HG02981 (cell line): ENCODE data around the gene FIGNL2.
"Not testable (repeated sequence)": the region's sequence is repeated elsewhere in the genome, so short reads cannot be mapped to it uniquely, and the experiment has no call there.

ENCODE experiments used
- ATAC-seq: cut with Tn5 transposase; IDR thresholded peaks from one replicate; pipeline ENCODE4 v1.9.1; 2021; ENCODE audit warnings: mild to moderate bottlenecking, moderate library complexity; ENCODE audit not compliant: unreplicated experiment

FIGNL2 gene

GRCh38 chr12:51848326-51848727 lies at the start of gene FIGNL2:
Gene FIGNL2 (minus strand): TSS chr12:51848718. CDS start chr12:51822413, 26,305 bp downstream.
- no peak for ATAC-seq

- no peak for ATAC-seq
Observed at GRCh38 chr12:51897181-51897580, 48.7 kb upstream of the FIGNL2 start.

DNA sequence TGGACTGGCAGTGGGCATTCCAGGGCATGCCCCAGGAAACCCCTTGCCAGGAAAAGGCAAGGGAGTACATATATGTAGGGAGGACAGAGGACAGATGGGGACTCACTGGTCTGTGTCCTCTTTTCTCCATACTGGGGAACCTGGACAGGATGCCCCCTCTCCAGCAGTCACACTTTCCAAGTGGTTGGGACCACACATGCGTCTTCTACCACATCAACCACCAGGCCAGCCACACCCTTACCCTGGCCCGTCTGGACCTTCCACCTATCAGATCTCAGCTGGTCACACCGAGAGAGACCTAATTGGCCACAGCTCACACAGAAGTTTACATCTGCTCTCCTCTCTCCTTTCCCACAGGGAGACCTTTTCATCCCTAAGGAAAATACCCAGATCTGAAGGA lies 47.7 kb upstream of the FIGNL2 start:
- ATAC-seq: no peak

GRCh38 chr12:51895378-51896135 lies 47.0 kb upstream of the FIGNL2 start:
- no peak for ATAC-seq

DNA sequence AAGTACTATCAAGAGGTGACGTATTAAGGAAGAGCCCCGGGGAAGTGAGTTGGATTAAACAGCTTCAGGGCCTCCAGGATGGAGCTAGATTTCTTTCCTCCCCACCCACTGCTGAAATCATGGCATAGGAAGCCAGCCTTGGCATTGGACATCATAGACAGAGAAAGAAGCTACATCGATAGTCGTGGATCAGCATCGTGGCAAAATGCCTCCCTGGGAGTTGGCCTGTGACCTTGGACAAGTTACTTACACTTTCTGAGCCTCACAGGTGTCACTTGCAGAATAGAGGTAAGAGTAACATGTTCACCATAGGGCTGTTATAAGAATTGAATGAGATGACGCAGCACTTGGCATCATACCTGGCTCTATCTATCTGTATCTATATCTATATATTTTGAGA lies 45.3 kb upstream of the FIGNL2 start:
- no peak for ATAC-seq

- ATAC-seq: no peak
Observed at GRCh38 chr12:51891843-51892242, 43.3 kb upstream of the FIGNL2 start.

DNA sequence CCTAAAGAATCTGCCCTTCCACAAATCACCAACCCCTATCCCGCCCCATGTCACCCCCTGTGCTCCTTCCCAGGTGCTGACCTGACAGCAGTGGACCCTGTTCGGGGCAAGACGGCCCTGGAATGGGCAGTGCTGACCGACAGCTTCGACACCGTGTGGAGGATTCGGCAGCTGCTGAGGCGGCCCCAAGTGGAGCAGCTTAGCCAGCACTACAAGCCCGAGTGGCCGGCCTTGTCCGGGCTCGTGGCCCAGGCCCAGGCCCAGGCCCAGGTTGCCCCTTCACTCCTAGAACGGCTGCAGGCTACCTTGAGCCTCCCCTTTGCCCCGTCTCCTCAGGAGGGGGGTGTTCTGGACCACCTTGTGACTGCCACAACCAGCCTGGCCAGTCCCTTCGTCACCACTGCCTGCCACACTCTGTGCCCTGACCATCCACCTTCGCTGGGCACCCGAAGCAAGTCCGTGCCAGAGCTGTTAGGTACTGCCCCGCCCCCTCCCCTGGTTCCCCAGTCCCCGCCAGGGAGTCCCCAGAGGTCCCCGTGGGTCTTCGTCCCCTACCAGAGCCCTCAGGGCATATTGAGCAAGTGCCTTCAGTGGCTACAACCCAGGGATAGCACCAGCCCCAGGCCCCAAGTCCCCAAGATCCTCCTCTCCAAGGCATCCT lies 42.1 kb upstream of the FIGNL2 start:
- ATAC-seq: no peak

DNA sequence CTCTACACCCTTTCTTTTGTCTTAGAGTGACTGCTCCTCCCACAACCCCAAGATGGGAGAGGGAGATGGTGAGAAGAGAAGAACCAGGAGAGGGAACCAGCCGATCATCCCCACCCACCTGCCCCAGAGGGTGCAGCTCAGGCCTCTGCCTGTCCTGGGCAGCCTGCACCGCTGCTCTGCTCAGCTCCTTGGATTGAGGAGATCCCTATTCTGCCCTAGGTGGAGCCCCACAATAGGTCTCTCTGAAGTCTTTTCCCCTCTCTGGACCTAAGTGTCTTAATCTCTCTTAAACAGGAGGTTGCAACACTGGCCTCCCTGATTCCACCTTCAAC lies 41.6 kb upstream of the FIGNL2 start:
- no peak for ATAC-seq

- ATAC-seq: no peak
Observed at GRCh38 chr12:51889216-51890132, 41.0 kb upstream of the FIGNL2 start.

DNA sequence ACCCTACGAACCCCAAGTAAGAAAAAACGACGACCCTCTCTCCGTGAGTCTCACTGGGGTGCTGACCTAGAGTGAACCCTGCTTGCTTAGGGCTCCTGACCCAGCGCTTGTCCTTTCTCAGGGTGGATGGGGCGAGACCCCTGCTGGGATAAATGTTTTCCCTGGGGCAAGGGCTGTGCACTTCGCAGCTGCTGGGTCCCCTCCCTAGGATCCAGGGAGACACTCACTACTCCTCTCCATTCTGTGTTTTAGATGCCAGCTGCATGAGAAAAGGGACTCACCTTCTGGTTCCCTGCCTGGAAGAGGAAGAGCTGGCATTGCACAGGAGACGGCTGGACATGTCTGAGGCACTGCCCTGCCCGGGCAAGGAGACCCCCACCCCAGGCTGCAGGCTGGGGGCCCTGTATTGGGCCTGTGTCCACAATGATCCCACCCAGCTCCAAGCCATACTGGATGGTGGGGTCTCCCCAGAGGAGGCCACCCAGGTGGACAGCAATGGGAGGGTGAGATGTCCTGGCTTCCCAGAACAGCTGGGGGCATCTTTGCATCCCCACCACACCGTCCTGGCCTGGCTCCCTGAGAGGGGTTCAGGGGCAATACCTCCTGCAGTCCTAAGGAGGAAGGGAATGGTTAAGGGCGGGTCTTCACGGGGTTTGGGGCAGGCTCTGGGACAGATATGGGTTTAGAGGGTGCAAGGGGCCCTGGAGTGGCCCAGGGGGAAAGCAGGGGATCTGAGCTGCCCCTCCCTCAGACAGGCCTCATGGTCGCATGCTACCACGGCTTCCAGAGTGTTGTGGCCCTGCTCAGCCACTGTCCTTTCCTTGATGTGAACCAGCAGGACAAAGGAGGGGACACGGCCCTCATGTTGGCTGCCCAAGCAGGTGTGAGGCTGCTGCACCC lies 40.0 kb upstream of the FIGNL2 start:
- ATAC-seq: no peak

GRCh38 chr12:51887476-51888315 lies 39.2 kb upstream of the FIGNL2 start, which contains the start of gene ANKRD33:
Gene ANKRD33 (plus strand): TSS chr12:51888103. CDS start chr12:51888187, 84 bp downstream.
- no peak for ATAC-seq

GRCh38 chr12:51886021-51886710 lies 37.6 kb upstream of the FIGNL2 start:
- no peak for ATAC-seq

DNA sequence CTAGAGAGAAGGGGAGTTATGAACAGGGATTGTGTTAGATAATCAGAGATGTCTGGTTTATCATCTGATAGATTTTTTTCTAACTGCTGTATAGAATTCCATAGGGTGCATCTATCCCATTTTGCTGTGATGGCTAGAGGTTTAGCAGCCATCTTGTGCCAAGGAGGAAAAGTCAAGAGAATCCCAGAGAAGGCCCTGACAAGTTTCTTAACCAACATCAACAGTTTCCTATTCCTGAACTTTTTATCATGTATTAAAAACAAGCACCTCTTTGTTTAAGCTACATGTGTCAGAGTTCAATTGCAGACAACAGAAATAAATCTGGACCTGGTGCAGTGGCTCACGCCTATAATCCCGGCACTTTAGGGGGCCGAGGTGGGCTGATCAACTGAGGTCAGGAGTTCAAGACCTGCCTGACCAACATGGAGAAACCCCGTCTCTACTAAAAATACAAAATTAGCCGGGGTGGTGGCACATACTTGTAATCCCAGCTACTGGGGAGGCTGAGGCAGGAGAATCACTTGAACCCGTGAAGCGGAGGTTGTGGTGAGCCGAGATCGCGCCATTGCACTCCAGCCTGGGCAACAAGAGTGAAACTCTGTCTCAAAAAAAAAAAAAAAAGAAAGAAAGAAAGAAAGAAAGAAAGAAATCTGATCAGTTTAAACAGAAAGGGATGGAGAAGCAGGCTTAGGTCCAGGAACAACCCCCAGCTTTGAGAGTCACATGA lies 36.9 kb upstream of the FIGNL2 start:
- ATAC-seq: not testable (repeated sequence)

DNA sequence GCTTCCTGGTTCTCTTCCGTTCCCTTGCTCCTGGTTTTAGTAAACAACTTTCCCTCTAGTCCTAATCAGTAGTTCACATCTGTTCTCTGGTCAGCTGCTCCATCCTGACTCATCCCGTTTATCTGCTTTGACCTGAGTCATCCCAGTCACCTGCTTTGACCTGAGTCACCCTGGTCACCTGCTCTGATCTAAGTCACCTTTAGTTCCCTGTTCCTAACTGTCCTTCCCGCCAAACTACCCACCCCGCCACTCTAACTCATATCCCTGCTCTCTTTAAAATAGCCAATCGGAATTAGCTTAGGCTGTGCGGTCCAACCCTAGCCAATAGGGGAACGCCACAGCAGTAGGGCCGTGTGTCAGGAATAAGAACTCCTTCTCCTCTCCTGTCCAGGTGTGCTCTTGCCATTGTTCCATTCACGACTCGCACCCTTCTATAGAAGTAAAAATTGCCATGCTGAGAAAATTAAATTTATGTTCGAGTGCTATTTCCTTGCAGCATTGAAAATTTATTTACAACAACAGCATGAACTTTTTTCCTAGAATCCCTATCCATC lies 36.2 kb upstream of the FIGNL2 start:
- no peak for ATAC-seq

DNA sequence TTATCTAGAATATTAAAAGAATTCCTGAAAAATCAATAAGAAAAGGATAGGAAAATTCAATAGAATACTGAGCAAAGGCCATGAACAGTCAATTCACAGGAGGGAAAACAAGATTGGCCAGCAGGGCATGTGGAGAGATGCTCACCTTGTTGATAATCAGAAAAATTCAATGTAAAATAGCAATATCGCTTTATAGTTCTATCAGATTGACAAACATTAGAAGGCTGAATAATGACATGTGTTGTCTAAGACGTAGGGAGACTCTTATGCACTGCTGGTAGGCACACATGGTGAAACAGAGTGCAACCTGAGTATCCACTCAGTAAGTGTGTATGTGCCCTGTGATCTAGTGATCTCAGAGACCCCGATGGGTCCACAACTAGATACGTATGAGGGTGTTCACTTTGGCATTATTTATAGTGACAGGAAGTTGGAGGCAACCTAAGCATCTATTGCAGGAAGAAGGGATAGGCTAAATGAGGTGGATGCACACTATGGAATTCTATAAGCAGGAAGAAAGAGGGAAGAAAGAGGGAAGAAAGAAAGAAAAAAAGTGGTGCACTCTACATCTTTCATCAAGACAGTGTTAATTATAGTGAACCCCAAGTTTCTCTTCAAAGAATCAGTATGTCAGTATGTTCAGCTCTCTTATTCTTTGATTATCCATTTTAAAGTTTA lies 35.6 kb upstream of the FIGNL2 start:
- ATAC-seq: no peak

- ATAC-seq: no peak
Observed at GRCh38 chr12:51883295-51883694, 34.8 kb upstream of the FIGNL2 start.

DNA sequence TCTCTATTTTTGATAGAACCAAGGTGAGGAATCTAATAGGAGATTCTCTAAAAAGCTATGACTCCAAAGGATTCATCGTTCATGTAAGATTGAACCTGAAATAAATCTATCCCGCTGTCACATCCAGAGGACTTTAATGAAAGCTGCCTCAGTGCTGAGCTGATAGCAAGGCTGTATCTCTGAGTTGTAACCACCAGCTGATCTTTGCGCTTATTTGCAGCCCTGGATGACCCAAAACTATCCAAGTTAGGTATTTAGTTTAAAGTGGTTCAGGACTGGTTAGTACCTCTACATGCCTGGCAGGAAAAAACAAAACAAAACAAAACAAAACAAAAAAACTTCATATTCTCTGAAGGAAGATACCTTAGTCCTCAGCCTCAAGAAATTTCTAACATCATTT lies 30.6 kb upstream of the FIGNL2 start:
- ATAC-seq: no peak
